Hematopoietic multipotent progenitor cell treated with erythropoietin and hydrocortisone succinate and interleukin-3 and kit ligand, for 15 days (in vitro differentiated cells): ENCODE measurements around the gene AK8.
A peak's percentile ranks its signal among the peaks of the same experiment; 100 is the strongest.
"Not testable (repeated sequence)": the region's sequence is repeated elsewhere in the genome, so short reads cannot be mapped to it uniquely, and the experiment has no call there.

Source experiments
- DNase-seq: peaks from one replicate; pipeline ENCODE4 v3.0.0-alpha.2; 2015; ENCODE audit warnings: low spot score

AK8 gene

DNA sequence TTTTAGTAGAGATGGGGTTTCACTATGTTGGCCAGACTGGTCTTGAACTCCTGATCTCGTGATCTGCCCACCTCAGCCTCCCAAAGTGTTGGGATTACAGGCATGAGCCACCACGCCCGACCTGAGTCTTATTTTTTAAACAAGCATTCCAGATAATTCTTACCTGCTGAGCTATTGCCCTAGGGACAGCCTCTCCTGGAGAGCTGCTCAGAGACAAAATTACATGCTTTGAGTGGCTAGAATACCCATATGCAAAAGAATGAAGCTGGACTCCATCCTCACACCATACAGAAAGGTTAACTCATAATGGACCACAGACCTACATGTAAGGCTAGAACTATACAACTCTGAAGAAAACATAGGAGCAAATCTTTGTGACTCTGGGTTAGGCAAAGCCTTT is 166.2 kb downstream of the AK8 start:
- DNase-seq = no peak

DNA sequence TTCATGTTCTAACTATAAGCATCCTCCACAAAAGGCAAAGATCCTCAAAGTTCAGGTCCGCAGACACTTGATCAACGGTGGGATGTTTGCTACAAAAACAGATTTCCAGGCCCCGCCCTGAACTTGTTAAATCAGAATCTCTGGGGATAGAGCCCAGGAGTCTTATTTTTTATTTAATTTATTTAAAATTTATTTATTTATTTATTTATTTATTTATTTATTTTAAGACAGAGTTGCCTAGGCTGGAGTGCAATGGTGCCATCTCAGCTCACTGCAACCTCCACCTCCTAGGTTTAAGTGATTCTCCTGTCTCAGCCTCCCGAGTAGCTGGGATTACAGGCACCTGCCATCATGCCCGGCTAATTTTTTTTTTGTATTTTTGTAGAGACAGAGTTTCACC is 166.9 kb downstream of the AK8 start:
- not testable (repeated sequence) for DNase-seq

DNA sequence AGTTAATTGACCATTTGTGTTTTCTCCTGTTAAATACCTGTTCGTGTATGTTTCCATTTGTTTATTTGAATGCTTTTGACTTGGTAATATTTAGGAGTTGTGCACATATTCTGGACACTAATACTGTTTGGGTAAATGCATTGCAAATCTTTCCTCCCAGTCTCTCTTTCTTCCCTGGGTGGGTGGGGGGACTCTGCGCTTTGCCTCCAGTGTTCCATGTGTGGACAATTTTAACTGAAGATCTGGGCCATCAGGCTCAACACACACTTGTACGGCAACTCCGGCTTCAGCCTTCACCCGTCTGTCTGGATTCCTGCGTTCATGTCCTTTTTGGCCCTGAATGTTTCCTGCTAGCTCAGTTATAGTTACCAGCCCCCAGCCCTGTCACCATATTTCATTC is 167.8 kb downstream of the AK8 start:
- DNase-seq = no peak

DNA sequence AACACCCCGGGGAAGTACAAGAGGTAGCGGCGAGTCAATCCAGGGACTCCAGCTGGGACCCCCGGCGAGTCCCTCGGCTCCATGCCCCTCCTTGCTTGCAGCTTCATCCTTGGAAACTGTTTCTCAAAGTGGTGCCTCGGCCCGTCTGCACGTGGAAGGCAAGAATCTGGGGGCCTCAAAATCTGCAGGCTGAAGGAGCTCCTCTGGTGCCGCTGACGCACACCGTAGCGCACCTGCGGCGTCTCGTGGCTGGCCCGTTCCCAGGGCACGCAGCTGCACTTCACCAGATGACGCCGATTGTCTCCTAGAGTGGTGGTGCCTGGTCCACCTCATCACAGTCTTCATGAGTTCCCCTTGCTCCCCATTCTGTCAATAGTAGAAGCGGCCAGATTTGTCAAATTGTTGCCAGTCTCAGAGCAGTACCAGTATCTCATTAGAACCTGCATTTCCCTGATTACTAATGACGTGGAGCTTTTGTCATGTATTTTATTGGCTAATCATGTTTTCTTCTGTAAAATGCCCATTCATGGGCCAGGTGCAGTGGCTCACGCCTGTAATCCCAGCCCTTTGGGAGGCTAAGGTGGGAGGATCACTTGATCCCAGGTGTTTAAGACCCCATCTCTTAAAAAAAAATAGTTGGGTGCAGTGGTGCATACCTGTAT is 169.2 kb downstream of the AK8 start:
- DNase-seq = no peak

DNA sequence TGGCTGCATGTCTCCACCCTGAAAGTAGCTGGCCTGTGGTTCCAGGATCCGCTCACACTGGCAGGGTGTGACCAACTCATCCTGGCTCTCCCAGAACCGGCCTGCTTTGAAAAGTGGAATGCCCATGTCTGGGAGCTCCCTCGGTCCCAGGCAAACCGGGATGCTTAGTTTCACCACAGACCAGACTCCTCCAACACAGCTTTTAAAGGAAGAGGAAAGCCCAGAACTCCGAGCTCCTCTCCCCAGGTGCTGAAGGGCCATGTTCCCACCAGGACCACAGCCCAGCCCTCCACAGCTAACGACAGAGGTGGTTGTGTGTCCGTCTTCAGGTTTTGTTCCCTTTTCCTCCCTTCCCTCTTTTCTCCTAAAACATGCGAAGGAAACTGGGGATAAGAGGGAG is 169.8 kb downstream of the AK8 start:
- DNase-seq = no peak

DNA sequence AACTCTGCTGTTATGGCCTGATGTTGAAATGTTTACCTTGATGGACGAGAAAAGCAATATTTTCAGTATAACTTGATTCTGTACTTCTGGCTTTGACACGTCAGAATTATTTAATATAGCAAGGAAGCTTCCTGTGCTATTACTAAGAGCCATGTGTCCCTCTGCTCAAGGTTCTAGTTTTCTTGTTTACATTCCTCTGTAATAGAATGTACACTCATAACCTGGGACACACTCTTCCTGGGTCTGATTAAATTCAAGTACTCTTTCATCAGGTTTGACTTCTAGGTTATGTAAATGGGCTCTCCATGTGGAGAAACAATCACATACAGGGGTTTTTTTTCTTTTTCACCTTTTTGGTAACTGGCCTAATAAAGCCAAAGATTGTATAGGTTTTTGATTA is 174.7 kb downstream of the AK8 start:
- no peak for DNase-seq

DNA sequence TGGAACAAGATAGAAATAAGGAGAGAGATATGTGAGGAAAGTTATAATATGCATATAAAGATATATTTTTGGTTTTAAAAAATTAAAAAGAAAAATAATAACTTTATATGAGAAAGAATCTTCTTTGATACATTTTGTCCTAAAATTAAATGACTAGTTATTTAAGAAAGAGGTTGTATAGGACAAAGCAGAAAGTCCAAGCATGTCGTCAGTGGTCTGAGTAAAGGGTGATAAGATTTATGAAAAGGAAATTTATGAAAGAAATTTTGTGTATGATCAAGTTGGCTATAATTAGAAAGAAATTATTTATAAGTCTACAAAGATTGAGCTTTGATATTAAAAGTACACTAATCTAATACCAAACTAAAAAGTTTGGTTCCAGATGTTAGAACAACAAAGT is 175.8 kb downstream of the AK8 start:
- no peak for DNase-seq

DNA sequence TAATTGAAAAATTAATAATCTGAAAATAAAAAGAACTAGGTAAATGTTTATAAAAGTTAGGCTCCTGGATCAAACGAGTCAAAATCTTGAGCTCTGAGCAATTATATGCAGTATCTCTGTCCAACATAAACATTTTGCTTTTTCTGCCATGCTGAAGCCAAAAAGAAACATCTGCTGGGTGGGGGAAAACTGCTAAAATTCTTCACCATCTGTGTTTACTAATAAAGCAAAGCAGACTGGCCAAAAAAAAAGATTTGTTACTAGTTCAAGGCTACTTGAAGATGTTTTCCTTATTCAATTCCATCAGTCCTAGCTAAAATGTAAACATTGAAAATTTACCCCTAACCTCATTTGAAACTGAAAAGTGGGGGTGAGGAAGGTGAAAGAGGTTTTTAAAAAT is 178.1 kb downstream of the AK8 start:
- no peak for DNase-seq

DNA sequence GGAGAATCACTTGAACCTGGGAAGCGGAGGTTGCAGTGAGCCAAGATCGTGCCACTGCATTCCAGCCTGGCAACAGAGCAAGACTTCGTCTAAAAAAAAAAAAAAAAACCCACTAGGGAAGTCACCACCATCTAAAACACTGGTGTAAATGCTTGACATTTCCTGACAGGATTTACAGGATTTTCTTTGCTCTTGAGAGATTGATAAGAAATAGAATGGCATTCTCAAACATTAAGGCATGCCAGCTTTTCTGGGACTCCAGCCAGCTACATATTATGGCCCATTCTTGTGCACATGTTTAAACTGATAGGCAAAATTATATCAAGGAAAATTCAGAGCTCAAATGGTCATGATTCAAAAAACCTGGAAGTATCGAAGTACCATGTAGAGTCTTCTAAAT is 179.1 kb downstream of the AK8 start:
- no peak for DNase-seq

DNA sequence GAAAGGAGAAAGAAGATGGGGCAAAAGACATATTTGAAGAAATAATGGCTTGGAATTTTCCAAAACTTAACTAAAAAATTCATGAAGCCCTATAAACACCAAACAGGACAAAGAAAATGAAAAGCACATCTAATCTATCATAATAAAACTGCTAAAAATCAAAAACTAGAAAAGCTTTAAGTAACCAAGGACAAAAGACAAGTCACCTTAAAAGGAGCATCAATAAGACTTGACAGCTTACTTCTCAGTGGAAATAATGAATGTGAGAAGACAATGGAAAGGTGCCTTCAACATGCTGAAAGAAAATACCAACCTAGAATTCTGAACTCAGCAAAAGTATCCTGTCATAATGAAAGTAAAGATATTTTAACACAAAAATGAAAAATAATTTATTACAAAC is 180.9 kb downstream of the AK8 start:
- DNase-seq = no peak

DNA sequence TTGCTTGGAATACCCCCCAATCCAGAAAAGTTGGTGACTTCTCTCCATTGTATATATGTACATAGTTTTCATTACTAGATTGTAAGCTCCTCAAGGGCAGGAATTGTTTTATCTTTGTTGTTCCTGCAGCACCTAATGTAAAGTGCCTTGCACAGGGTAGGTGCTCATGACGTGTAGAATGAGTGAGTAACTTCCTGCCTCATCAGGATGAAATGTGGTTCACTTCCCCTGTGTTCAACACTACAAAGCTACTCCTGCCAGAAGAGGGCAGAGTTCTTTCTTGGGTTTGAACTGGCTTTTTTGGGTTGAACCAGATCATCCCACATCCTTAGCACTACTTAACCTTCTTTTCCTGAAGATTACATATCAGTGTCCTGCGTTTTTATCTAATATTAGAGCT is 183.9 kb downstream of the AK8 start:
- DNase-seq = peak; percentile 17

DNA sequence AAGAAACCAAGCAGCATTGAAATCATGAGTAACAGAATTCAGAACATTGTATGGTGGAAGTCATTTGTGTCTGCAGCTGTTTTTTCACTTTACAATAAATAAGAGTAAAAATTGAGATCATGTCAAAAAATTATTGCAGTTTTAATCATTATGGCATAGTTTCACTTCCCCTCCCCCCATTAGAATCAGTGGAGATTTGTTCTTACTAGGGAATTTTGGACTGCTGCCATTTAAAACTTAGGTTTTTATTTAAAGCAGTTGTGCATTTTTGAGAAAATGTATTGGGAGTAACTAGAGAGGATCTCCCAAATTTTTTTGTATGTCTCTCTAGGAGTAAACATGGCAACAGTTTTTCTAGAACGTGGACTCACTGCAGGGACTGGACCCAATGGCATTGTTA is 187.4 kb downstream of the AK8 start:
- DNase-seq = no peak

DNA sequence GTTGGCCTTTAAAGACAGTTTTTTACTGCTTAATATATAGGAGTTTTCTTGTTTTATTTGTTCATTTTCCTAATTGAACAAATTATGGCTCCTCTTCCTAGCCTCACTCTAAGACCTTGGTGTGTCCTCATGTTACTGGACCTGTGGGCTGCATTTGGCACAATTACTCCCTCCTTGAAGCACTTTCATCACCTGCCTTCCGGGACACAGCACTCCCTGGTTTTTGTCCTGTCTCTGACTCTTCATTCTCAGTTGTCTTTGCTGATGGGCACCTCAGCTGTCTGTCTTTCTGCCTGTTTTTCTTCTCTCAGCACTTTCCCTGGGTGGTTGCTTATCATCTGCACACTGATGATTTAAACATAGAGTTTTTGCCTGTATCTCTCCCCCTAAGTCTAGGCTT is 194.2 kb downstream of the AK8 start:
- DNase-seq = no peak

DNA sequence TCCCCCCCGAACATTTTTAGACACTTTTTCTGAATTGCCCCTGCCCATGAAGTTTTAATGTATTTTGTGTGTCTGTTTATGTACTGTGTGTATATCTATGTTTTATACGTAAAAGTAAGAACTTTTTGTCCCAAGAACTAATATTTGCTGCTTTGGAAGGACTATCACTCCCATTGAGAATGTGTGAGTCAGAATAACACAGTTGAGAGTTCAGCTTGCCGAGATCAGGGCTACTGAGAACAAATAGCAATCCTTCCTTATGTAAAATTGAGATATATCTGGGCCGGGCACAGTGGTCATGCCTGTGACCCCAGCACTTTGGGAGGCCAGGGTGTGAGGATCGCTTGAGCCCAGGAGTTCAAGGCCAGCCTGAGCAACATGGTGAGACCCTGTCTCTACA is 196.5 kb downstream of the AK8 start:
- DNase-seq = no peak

DNA sequence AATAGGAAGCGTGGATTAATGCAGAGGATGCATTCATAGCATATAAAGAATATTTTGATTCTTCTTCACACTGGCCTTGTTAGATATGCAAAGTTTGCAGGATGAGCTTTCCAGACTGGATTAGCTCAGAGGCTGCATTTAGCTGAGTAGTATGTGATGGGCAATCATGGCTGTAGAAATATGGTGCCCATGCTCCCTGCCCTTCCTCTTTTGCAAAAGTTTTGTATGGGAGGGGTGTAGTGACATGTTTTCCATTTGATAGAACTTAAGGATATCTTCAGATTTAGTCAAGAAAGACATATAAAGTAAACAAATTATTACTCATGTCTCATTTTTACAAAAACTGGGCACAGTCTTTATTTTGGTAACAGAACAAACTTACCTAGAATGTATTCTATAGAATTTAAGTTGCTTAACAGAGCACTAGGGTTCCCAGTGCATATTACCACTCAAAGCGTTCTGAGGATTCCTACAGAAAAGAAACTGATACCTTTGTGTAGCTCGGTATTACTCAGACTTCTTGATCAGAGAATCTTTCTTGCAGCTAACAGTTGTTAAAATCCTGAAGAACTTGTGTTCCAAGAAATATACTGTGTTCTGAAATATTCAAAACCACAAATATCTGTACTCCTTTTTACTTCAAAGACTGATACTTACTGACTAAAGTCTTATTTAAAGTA is 198.0 kb downstream of the AK8 start:
- DNase-seq = no peak

DNA sequence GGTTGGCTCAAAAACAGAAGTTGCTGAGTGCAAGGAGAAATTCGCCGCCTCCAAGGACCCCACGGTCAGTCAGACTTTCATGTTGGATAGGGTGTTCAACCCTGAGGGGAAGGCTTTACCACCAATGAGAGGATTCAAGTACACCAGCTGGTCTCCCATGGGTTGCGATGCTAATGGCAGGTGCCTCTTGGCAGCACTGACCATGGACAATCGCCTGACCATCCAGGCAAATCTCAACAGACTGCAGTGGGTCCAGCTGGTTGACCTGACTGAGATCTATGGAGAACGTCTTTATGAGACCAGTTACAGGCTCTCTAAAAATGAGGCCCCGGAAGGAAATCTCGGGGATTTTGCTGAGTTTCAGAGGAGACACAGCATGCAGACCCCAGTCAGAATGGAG is 200.1 kb downstream of the AK8 start:
- no peak for DNase-seq
